Panc1 (cell line): Measurements from ENCODE around the gene DAPK1. TPM values are rescaled to one million over a fixed set of nuclear protein-coding genes. Genes with fewer than 3 reads are reported as not detected.

Experiments used
- ATAC-seq: fragments of 200-7000 bp; cut with Tn5 transposase; 2 replicates; pipeline ENCODE4 v1.9.1; 2020; ENCODE audit warnings: mild to moderate bottlenecking, moderate library complexity
- BruUV-seq: library from RNA; stranded (reverse); fragments of 400-500 nt; replicated peaks from 2 replicates; lab custom pipeline; 2021; lab: Mats Ljungman, UMichigan
- CTCF ChIA-PET: fragments of 300-600 bp; sonication (Branson Sonifier 250); formaldehyde crosslinking; loops from one replicate; lab custom pipeline; 2022; ENCODE audit warnings: antibody characterized with exemption; lab: Charles Lee
- POLR2A ChIA-PET: fragments of 300-600 bp; sonication (Branson Sonifier 250); formaldehyde crosslinking; loops from one replicate; lab custom pipeline; 2022; ENCODE audit warnings: antibody characterized with exemption; lab: Charles Lee
- DNase-seq: peaks from one replicate; pipeline ENCODE4 v3.0.0-alpha.2; 2010; ENCODE audit warnings: low read depth, low spot score
- H3K27ac ChIP-seq: 2 replicates; pipeline ENCODE4 v1.5.1; 2011; ENCODE audit warnings: mild to moderate bottlenecking, low read length, inconsistent platforms
- H3K27me3 ChIP-seq: fragments of 200-500 bp; sonication (Bioruptor generic); 2 replicates; pipeline ENCODE4 v1.6.0; 2014; ENCODE audit warnings: low read length, inconsistent platforms; ENCODE audit not compliant: control insufficient read depth, insufficient read depth
- H3K36me3 ChIP-seq: fragments of 200-500 bp; sonication (Bioruptor generic); 2 replicates; pipeline ENCODE4 v1.5.1; 2014; ENCODE audit warnings: inconsistent platforms, mild to moderate bottlenecking, low read length, moderate library complexity; ENCODE audit not compliant: control insufficient read depth, insufficient read depth
- H3K4me1 ChIP-seq: 2 replicates; pipeline ENCODE4 v1.5.1; 2011; ENCODE audit warnings: inconsistent platforms, mild to moderate bottlenecking, low read length, moderate library complexity; ENCODE audit not compliant: control insufficient read depth, insufficient read depth
- H3K4me3 ChIP-seq, 2 experiments: 2 replicates each; pipeline ENCODE4 v1.5.1; 2011 to 2012; ENCODE audit warnings: low read depth in 2 of 2, low read length in 2 of 2, mild to moderate bottlenecking in 2 of 2, inconsistent platforms in 1 of 2, moderate library complexity in 1 of 2
- H3K9me3 ChIP-seq: fragments of 200-500 bp; sonication (Bioruptor generic); 2 replicates; pipeline ENCODE4 v1.5.1; 2014; ENCODE audit warnings: low read depth, mild to moderate bottlenecking, inconsistent platforms, low read length, moderate library complexity; ENCODE audit not compliant: control insufficient read depth, insufficient read depth
- POLR2AphosphoS5 ChIP-seq: IDR thresholded peaks from 2 replicates; pipeline ENCODE4 v1.6.1; 2012; ENCODE audit warnings: mild to moderate bottlenecking, low read depth, low read length, moderate library complexity
- SIN3A ChIP-seq: IDR thresholded peaks from 2 replicates; pipeline ENCODE4 v1.6.1; 2012; ENCODE audit warnings: low read depth, mild to moderate bottlenecking, low read length, moderate library complexity, borderline replicate concordance; ENCODE audit not compliant: insufficient read depth
- TCF7L2 ChIP-seq: IDR thresholded peaks from 2 replicates; pipeline ENCODE4 v1.6.1; 2011; ENCODE audit warnings: mild to moderate bottlenecking, low read depth, low read length, inconsistent platforms
- in situ Hi-C: cut with HindIII; loops from 2 replicates; pipeline ENCODE4 v1.10.0; 2016; ENCODE audit warnings: low sequenced_read_pairs, low pct_unique_long_range_greater_than_20kb
- intact Hi-C: fragments of 100-400 bp; cut with micrococcal nuclease; formaldehyde crosslinking; loops from one replicate; pipeline ENCODE4 v1.10.0; 2022; ENCODE audit not compliant: unreplicated experiment
- total RNA-seq: library from RNA; stranded (reverse); gene quantifications from one replicate; pipeline ENCODE4 v1.2.1, GENCODE V29; 2021; ENCODE audit not compliant: unreplicated experiment
- TF ChIP-seq, protein P1 (sequence below): fragments of 450-650 bp; IDR thresholded peaks from 2 replicates; pipeline ENCODE4 v1.5.1; 2017; ENCODE audit warnings: mild to moderate bottlenecking
- TF ChIP-seq, protein P2 (sequence below), 2 experiments: IDR thresholded peaks; 2 replicates each; pipeline ENCODE4 v1.6.1; 2011 to 2012; ENCODE audit warnings: low read depth in 2 of 2, control low read depth in 1 of 2, low read length in 1 of 2, mild to moderate bottlenecking in 1 of 2, moderate library complexity in 1 of 2; ENCODE audit not compliant: insufficient read depth in 1 of 2

The DAPK1 gene
- total RNA-seq, 1 experiment from 2014 or later = 0.87 TPM

DNA sequence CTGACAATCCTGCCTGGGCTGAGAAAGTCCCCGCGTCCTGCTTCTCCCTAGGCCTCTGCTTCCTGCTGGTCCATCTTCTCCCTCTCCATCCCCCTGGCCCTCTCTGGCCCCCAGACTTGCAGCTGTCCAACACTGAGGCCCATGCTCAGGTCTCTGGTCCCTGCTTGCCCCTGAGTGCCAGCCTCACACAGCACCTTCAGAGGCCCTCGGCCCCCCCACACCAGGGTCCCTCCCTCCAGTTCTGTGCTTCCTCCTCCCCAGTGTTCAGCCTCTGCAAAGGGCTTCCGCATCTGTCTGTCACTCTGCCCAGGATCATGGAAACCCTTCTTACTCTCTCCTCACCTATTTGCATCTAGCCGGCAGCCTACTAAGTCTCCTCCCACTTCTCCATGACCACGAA is 165.9 kb downstream of the DAPK1 start:
- in situ Hi-C loops = no loop called here

GRCh38 chr9:87664153-87665060 is 166.7 kb downstream of the DAPK1 start:
- intact Hi-C loops = loop anchor here (10.0 kb wide), 1 partner anchor 1230 kb away; no protein-coding TSS in a partner anchor
- POLR2A ChIA-PET = no interaction called here
- ATAC-seq (no peak), DNase-seq (no peak)
- TF ChIP-seq, protein P1, sequence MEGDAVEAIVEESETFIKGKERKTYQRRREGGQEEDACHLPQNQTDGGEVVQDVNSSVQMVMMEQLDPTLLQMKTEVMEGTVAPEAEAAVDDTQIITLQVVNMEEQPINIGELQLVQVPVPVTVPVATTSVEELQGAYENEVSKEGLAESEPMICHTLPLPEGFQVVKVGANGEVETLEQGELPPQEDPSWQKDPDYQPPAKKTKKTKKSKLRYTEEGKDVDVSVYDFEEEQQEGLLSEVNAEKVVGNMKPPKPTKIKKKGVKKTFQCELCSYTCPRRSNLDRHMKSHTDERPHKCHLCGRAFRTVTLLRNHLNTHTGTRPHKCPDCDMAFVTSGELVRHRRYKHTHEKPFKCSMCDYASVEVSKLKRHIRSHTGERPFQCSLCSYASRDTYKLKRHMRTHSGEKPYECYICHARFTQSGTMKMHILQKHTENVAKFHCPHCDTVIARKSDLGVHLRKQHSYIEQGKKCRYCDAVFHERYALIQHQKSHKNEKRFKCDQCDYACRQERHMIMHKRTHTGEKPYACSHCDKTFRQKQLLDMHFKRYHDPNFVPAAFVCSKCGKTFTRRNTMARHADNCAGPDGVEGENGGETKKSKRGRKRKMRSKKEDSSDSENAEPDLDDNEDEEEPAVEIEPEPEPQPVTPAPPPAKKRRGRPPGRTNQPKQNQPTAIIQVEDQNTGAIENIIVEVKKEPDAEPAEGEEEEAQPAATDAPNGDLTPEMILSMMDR = no peak
- TF ChIP-seq, protein P2, sequence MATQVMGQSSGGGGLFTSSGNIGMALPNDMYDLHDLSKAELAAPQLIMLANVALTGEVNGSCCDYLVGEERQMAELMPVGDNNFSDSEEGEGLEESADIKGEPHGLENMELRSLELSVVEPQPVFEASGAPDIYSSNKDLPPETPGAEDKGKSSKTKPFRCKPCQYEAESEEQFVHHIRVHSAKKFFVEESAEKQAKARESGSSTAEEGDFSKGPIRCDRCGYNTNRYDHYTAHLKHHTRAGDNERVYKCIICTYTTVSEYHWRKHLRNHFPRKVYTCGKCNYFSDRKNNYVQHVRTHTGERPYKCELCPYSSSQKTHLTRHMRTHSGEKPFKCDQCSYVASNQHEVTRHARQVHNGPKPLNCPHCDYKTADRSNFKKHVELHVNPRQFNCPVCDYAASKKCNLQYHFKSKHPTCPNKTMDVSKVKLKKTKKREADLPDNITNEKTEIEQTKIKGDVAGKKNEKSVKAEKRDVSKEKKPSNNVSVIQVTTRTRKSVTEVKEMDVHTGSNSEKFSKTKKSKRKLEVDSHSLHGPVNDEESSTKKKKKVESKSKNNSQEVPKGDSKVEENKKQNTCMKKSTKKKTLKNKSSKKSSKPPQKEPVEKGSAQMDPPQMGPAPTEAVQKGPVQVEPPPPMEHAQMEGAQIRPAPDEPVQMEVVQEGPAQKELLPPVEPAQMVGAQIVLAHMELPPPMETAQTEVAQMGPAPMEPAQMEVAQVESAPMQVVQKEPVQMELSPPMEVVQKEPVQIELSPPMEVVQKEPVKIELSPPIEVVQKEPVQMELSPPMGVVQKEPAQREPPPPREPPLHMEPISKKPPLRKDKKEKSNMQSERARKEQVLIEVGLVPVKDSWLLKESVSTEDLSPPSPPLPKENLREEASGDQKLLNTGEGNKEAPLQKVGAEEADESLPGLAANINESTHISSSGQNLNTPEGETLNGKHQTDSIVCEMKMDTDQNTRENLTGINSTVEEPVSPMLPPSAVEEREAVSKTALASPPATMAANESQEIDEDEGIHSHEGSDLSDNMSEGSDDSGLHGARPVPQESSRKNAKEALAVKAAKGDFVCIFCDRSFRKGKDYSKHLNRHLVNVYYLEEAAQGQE (IDR thresholded peaks at IDR 0.05; ENCODE audit: insufficient read depth in 1 of 2, low read depth in 2 of 2, low read length in 1 of 2) = no peak
- no peak for TF ChIP-seq SIN3A
- no peak for TF ChIP-seq TCF7L2
- TF ChIP-seq POLR2AphosphoS5 = no peak
- H3K4me1 ChIP-seq = no peaks in the 10 kb centered on the region
- no peaks in the 10 kb centered on the region for H3K9me3 ChIP-seq
- no TSS peak for BruUV-seq
- no peaks in the 10 kb centered on the region for H3K27me3 ChIP-seq
- no peaks in the 10 kb centered on the region for H3K36me3 ChIP-seq
- H3K4me3 ChIP-seq = no peak overlapping the region
- in situ Hi-C loops = no loop called here
- H3K27ac ChIP-seq = no peak overlapping the region
- CTCF ChIA-PET = interaction anchor here (0.6 kb wide), 1 partner anchor 148 kb away, joined by 7 read pairs; no protein-coding TSS in a partner anchor

More for the DNA sequence above, 165.9 kb downstream of the DAPK1 start:
- intact Hi-C loops = loop anchor here (10.0 kb wide), 1 partner anchor 1229 kb away; no protein-coding TSS in a partner anchor
- Histone ChIP-seq H3K9me3 (no peaks in the 10 kb centered on the region), H3K4me3 (no peak overlapping the region), H3K4me1 (no peaks in the 10 kb centered on the region), H3K36me3 (no peaks in the 10 kb centered on the region), H3K27me3 (no peaks in the 10 kb centered on the region), H3K27ac (no peak overlapping the region)
- DNase-seq (no peak), ATAC-seq (no peak)
- POLR2A ChIA-PET = no interaction called here
- TF ChIP-seq SIN3A = no peak
- TF ChIP-seq, protein P2 (IDR thresholded peaks at IDR 0.05; ENCODE audit: insufficient read depth in 1 of 2, low read depth in 2 of 2, low read length in 1 of 2) = no peak
- TF ChIP-seq, protein P1 = no peak
- no peak for TF ChIP-seq POLR2AphosphoS5
- no peak for TF ChIP-seq TCF7L2
- CTCF ChIA-PET = interaction anchor here (0.6 kb wide), 1 partner anchor 149 kb away, joined by 7 read pairs; no protein-coding TSS in a partner anchor
- no TSS peak for BruUV-seq
